NCI-H1092 treated with DMSO at 0.1 percent for 48 hours (cell line): ENCODE results near the gene ALG9.

Source experiments
- DNase-seq: peaks from one replicate; lab custom pipeline; 2025; lab: John Stamatoyannopoulos, UW

Gene ALG9

GRCh38 chr11:111835665-111836064, 35.7 kb downstream of the ALG9 start:
- DNase-seq: no peak

- no peak for DNase-seq
Measured at GRCh38 chr11:111834432-111835163, 36.8 kb downstream of the ALG9 start.

GRCh38 chr11:111833524-111833923, 37.9 kb downstream of the ALG9 start:
- no peak for DNase-seq

GRCh38 chr11:111829185-111829968, 42.0 kb downstream of the ALG9 start:
- DNase-seq: no peak

GRCh38 chr11:111826322-111826950, 44.9 kb downstream of the ALG9 start:
- DNase-seq: no peak

GRCh38 chr11:111823629-111824028, 47.8 kb downstream of the ALG9 start:
- DNase-seq: no peak

GRCh38 chr11:111823131-111823530, 48.2 kb downstream of the ALG9 start:
- DNase-seq: no peak

GRCh38 chr11:111819829-111820237, 51.5 kb downstream of the ALG9 start:
- DNase-seq: no peak

- DNase-seq: no peak
Measured at GRCh38 chr11:111819161-111819828, 52.1 kb downstream of the ALG9 start.

GRCh38 chr11:111815489-111815888, 55.9 kb downstream of the ALG9 start:
- DNase-seq: no peak

- DNase-seq: no peak
Measured at GRCh38 chr11:111814557-111815320, 56.6 kb downstream of the ALG9 start.

- no peak for DNase-seq
Measured at GRCh38 chr11:111814106-111814505, 57.3 kb downstream of the ALG9 start.

- no peak for DNase-seq
Measured at GRCh38 chr11:111812211-111812610, 59.2 kb downstream of the ALG9 start.

GRCh38 chr11:111811445-111811844, 59.9 kb downstream of the ALG9 start:
- no peak for DNase-seq

GRCh38 chr11:111808834-111809233, 62.5 kb downstream of the ALG9 start:
- DNase-seq: no peak

- DNase-seq: no peak
Measured at GRCh38 chr11:111808063-111808588, 63.3 kb downstream of the ALG9 start.

GRCh38 chr11:111807076-111807475, 64.3 kb downstream of the ALG9 start:
- no peak for DNase-seq

- DNase-seq: no peak
Measured at GRCh38 chr11:111801135-111801534, 70.2 kb downstream of the ALG9 start.

- no peak for DNase-seq
Measured at GRCh38 chr11:111798279-111798678, 73.1 kb downstream of the ALG9 start.

GRCh38 chr11:111797145-111797581, 74.2 kb downstream of the ALG9 start:
- no peak for DNase-seq

GRCh38 chr11:111796696-111797095, 74.7 kb downstream of the ALG9 start:
- DNase-seq: no peak
